ENCODE measurements around the gene GGCX. TPM values are rescaled to one million over a fixed set of nuclear protein-coding genes. Genes with fewer than 3 reads are reported as not detected.

Gene GGCX
- total and polyA plus RNA-seq, 9 of the 15 experiments (the other 6 are each of a cell fraction or from before 2014, with no cell fraction given), result 14.4 to 47.1 (median 28.1) TPM

DNA sequence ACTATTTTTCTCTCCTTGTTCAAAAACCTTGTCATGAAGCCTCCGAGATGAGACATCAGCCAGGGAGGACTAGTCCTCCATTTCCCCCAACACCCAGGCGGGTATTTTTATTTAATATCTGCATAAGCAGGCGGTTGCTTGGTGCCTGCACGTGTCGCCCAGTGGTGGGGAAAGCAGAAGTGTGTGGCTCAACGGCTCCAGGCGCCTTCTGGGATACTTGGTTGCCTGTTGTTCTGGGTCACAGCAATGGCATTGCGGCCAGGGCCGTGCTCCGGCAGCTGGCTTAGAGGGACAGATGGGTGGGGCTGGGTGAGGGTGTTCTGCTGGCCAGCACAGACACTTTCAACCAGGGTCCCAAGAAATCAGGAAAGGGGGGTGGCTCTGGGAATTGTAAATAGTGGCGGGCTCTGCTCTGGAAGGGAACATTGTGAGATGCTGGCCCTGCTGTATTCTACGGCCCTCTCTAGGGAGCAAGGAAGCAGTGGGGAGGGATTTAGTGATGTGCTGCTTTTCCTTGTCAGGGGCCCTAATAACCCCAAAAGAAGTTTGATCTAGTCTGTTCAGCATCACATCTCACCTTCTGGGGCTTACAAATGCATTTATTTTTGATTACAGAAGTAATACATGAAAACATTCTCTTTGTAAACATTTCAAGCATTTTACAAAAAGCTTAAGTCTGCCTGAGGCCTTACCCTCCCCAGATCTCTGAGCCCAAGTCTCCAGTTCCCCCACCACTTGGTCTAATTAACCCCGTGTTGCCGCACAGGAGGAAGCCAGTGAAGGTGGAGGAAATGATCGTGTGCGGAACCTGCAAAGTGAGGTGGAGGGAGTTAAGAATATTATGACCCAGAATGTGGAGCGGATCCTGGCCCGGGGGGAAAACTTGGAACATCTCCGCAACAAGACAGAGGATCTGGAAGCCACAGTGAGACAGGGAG lies 17.2 kb upstream of the GGCX start (continued):
- TF ChIP-seq, protein P1, sequence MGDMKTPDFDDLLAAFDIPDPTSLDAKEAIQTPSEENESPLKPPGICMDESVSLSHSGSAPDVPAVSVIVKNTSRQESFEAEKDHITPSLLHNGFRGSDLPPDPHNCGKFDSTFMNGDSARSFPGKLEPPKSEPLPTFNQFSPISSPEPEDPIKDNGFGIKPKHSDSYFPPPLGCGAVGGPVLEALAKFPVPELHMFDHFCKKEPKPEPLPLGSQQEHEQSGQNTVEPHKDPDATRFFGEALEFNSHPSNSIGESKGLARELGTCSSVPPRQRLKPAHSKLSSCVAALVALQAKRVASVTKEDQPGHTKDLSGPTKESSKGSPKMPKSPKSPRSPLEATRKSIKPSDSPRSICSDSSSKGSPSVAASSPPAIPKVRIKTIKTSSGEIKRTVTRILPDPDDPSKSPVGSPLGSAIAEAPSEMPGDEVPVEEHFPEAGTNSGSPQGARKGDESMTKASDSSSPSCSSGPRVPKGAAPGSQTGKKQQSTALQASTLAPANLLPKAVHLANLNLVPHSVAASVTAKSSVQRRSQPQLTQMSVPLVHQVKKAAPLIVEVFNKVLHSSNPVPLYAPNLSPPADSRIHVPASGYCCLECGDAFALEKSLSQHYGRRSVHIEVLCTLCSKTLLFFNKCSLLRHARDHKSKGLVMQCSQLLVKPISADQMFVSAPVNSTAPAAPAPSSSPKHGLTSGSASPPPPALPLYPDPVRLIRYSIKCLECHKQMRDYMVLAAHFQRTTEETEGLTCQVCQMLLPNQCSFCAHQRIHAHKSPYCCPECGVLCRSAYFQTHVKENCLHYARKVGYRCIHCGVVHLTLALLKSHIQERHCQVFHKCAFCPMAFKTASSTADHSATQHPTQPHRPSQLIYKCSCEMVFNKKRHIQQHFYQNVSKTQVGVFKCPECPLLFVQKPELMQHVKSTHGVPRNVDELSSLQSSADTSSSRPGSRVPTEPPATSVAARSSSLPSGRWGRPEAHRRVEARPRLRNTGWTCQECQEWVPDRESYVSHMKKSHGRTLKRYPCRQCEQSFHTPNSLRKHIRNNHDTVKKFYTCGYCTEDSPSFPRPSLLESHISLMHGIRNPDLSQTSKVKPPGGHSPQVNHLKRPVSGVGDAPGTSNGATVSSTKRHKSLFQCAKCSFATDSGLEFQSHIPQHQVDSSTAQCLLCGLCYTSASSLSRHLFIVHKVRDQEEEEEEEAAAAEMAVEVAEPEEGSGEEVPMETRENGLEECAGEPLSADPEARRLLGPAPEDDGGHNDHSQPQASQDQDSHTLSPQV (IDR thresholded peaks at IDR 0.05), result peak; percentile 86
- TF ChIP-seq RBM34 (IDR thresholded peaks at IDR 0.05; ENCODE audit: borderline replicate concordance, insufficient read depth, low read length) (no peak), FOXJ3 (CRISPR knock-in tag; IDR thresholded peaks at IDR 0.05) (0 out of 2 replicates have a peak, but pooled peaks have one; percentile 30), TBL1XR1 (IDR thresholded peaks at IDR 0.05; ENCODE audit: low read length in 2 of 2) (0 out of 4 replicates have a peak, but pooled peaks of 1 of the 2 experiments have one; percentile 7), GTF2E2 (tag; IDR thresholded peaks at IDR 0.05) (peak; percentile 72; the same call in 1 of the 2 replicates), TEAD1 (CRISPR knock-in tag; IDR thresholded peaks at IDR 0.05) (no peak), NR1H2 (CRISPR knock-in tag; IDR thresholded peaks at IDR 0.05) (0 out of 2 replicates have a peak, but pooled peaks have one; percentile 57), HDAC2 (IDR thresholded peaks at IDR 0.05) (no peak), ZBTB17 (CRISPR knock-in tag; IDR thresholded peaks at IDR 0.05) (0 out of 2 replicates have a peak, but pooled peaks have one; percentile 14), HDAC1 (IDR thresholded peaks at IDR 0.05) (peak in 1 of 2 experiments; percentile 57; a peak in 1 of 4 replicates), ERF (CRISPR knock-in tag; IDR thresholded peaks at IDR 0.05) (0 out of 2 replicates have a peak, but pooled peaks have one; percentile 43)
- TF ChIP-seq, protein P2, sequence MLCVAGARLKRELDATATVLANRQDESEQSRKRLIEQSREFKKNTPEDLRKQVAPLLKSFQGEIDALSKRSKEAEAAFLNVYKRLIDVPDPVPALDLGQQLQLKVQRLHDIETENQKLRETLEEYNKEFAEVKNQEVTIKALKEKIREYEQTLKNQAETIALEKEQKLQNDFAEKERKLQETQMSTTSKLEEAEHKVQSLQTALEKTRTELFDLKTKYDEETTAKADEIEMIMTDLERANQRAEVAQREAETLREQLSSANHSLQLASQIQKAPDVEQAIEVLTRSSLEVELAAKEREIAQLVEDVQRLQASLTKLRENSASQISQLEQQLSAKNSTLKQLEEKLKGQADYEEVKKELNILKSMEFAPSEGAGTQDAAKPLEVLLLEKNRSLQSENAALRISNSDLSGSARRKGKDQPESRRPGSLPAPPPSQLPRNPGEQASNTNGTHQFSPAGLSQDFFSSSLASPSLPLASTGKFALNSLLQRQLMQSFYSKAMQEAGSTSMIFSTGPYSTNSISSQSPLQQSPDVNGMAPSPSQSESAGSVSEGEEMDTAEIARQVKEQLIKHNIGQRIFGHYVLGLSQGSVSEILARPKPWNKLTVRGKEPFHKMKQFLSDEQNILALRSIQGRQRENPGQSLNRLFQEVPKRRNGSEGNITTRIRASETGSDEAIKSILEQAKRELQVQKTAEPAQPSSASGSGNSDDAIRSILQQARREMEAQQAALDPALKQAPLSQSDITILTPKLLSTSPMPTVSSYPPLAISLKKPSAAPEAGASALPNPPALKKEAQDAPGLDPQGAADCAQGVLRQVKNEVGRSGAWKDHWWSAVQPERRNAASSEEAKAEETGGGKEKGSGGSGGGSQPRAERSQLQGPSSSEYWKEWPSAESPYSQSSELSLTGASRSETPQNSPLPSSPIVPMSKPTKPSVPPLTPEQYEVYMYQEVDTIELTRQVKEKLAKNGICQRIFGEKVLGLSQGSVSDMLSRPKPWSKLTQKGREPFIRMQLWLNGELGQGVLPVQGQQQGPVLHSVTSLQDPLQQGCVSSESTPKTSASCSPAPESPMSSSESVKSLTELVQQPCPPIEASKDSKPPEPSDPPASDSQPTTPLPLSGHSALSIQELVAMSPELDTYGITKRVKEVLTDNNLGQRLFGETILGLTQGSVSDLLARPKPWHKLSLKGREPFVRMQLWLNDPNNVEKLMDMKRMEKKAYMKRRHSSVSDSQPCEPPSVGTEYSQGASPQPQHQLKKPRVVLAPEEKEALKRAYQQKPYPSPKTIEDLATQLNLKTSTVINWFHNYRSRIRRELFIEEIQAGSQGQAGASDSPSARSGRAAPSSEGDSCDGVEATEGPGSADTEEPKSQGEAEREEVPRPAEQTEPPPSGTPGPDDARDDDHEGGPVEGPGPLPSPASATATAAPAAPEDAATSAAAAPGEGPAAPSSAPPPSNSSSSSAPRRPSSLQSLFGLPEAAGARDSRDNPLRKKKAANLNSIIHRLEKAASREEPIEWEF (CRISPR knock-in tag; IDR thresholded peaks at IDR 0.05), result peak; percentile 87; the same call in 1 of the 2 replicates

Data from K562 (cell line).